Upper lobe of right lung (tissue), 1 donor: Measurements from ENCODE around the gene ANTKMT. TPM values are rescaled to one million over a fixed set of nuclear protein-coding genes. Genes with fewer than 3 reads are reported as not detected.
A peak's percentile ranks its signal among the peaks of the same experiment; 100 is the strongest.
"Not testable (repeated sequence)": the region's sequence is repeated elsewhere in the genome, so short reads cannot be mapped to it uniquely, and the experiment has no call there.

Source experiments
- ATAC-seq: fragments of 200-7000 bp; cut with Tn5 transposase; one replicate; pipeline ENCODE4 v1.9.1; 2020; ENCODE audit warnings: mild to moderate bottlenecking, moderate library complexity
- DNase-seq: peaks from one replicate; pipeline ENCODE4 v3.0.0-alpha.2; 2020
- H3K27ac ChIP-seq: fragments of 200-600 bp; one replicate; pipeline ENCODE4 v1.8.0; 2022
- H3K27me3 ChIP-seq: fragments of 200-600 bp; one replicate; pipeline ENCODE4 v1.8.0; 2022; ENCODE audit warnings: mild to moderate bottlenecking
- H3K36me3 ChIP-seq: fragments of 200-600 bp; one replicate; pipeline ENCODE4 v1.8.0; 2022
- H3K4me1 ChIP-seq: fragments of 200-600 bp; one replicate; pipeline ENCODE4 v1.8.0; 2022
- H3K4me3 ChIP-seq: fragments of 200-600 bp; one replicate; pipeline ENCODE4 v1.8.0; 2022; ENCODE audit warnings: mild to moderate bottlenecking
- H3K9me3 ChIP-seq: fragments of 200-600 bp; one replicate; pipeline ENCODE4 v1.8.0; 2022
- CTCF ChIP-seq: fragments of 200-600 bp; IDR thresholded peaks from one replicate; pipeline ENCODE4 v1.8.0; 2022; ENCODE audit warnings: antibody characterized with exemption
- intact Hi-C: fragments of 100-400 bp; cut with DNase I; formaldehyde crosslinking; loops from one replicate; pipeline ENCODE4 v1.11.0; 2022
- total RNA-seq: library from RNA; stranded (reverse); fragmentation: NEBNext Ultra II Directional; extraction: Animal tissue kit (Norgen Biotek cat#: 25700); gene quantifications from one replicate; pipeline ENCODE4 v1.2.1, GENCODE V29; 2021
- donor health status: DM: no; HTN: yes; CAD: no; lungs with severe emphysema.

ANTKMT gene
- total RNA-seq, 1 donor from 2014 or later, result 30.5 TPM

- intact Hi-C loops, result loop anchor here (10.0 kb wide), 1 partner anchor 74 kb away; the partner anchor contains the start of genes CHTF18 and RPUSD1
- H3K27me3 ChIP-seq, result peaks cover 53% of the 10 kb centered on the region
- no peak for ATAC-seq
Measured at GRCh38 chr16:711084-711483, 9.9 kb upstream of the ANTKMT start.

GRCh38 chr16:711548-712320 is 9.2 kb upstream of the ANTKMT start:
- no peak overlapping the region for H3K4me3 ChIP-seq
- H3K27me3 ChIP-seq, result peaks cover 47% of the 10 kb centered on the region
- peaks cover 13% of the 10 kb centered on the region for H3K4me1 ChIP-seq
- H3K9me3 ChIP-seq, result no peaks in the 10 kb centered on the region
- H3K27ac ChIP-seq, result no peak overlapping the region
- ATAC-seq, result peak; percentile 79
- peak; percentile 98 for TF ChIP-seq CTCF
- H3K36me3 ChIP-seq, result no peaks in the 10 kb centered on the region
- peak; percentile 92 for DNase-seq
- intact Hi-C loops, result loop anchor here (10.0 kb wide), 1 partner anchor 73 kb away; the partner anchor contains the start of genes CHTF18 and RPUSD1

More at GRCh38 chr16:711084-711483, 9.9 kb upstream of the ANTKMT start:
- peaks cover 8% of the 10 kb centered on the region for H3K4me1 ChIP-seq
- DNase-seq, result no peak
- no peak overlapping the region for H3K27ac ChIP-seq
- no peak overlapping the region for H3K4me3 ChIP-seq
- TF ChIP-seq CTCF, result no peak
- no peaks in the 10 kb centered on the region for H3K9me3 ChIP-seq
- H3K36me3 ChIP-seq, result no peaks in the 10 kb centered on the region

- H3K27ac ChIP-seq, ATAC-seq, H3K9me3 ChIP-seq, H3K4me3 ChIP-seq, H3K36me3 ChIP-seq, DNase-seq: not testable (repeated sequence)
- H3K4me1 ChIP-seq, result peaks cover 13% of the 10 kb centered on the region
- intact Hi-C loops, result loop anchor here (10.0 kb wide), 1 partner anchor 72 kb away; the partner anchor contains the start of genes CHTF18 and RPUSD1
- peak; percentile 26 for TF ChIP-seq CTCF
- peaks cover 38% of the 10 kb centered on the region for H3K27me3 ChIP-seq
Measured at GRCh38 chr16:712740-713250, 8.2 kb upstream of the ANTKMT start.

DNA sequence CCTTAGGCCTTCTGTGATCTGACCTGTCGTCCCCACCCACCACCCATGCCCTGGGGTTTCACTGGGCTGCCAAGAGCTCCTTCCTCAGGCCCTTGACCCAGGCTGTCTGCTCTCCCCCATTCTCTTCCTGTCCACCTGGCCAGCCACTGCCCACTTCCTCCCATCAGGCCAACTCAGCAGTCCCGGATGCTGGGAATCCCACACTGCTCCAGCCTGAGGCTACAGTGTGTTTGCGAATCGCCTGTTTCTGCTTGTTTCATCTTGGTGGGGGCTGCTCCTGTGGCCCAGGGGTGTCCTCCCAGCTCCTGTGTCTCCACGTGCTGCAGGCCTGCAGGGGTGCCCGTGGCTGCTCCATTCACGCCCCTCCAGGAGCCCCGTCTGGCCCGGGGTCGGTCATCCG is 6.9 kb upstream of the ANTKMT start:
- ATAC-seq (no peak), DNase-seq (no peak)
- TF ChIP-seq CTCF, result no peak
- Histone ChIP-seq H3K4me1 (peaks cover 13% of the 10 kb centered on the region), H3K4me3 (no peak overlapping the region), H3K9me3 (no peaks in the 10 kb centered on the region), H3K36me3 (no peaks in the 10 kb centered on the region), H3K27me3 (peaks cover 26% of the 10 kb centered on the region), H3K27ac (no peak overlapping the region)
- intact Hi-C loops, result loop anchor here (10.0 kb wide), 1 partner anchor 71 kb away; the partner anchor contains the start of genes CHTF18 and RPUSD1

GRCh38 chr16:714558-715476 is 6.1 kb upstream of the ANTKMT start, which contains the start of gene METRN:
METRN (plus strand) TSS chr16:715118; CDS start chr16:715290, 172 bp downstream.
- H3K9me3 ChIP-seq, result no peaks in the 10 kb centered on the region
- TF ChIP-seq CTCF, result no peak
- peak within 1 kb of the TSS; percentile 70 for H3K4me3 ChIP-seq
- DNase-seq, result peak; percentile 96
- H3K27me3 ChIP-seq, result peaks cover 18% of the 10 kb centered on the region
- peak; percentile 90 for ATAC-seq
- peaks cover 16% of the 10 kb centered on the region for H3K4me1 ChIP-seq
- intact Hi-C loops, result loop anchor here (10.0 kb wide), 1 partner anchor 70 kb away; the partner anchor contains the start of genes CHTF18 and RPUSD1
- peak within 1 kb of the TSS; percentile 36 for H3K27ac ChIP-seq
- H3K36me3 ChIP-seq, result no peaks in the 10 kb centered on the region
